Lung (tissue), 12 donors: Measurements from ENCODE around the gene APEX1. TPM values are rescaled to one million over a fixed set of nuclear protein-coding genes. Genes with fewer than 3 reads are reported as not detected.
"Not testable (repeated sequence)": the region's sequence is repeated elsewhere in the genome, so short reads cannot be mapped to it uniquely, and the experiment has no call there.

Experiments
- ATAC-seq: fragments of 200-7000 bp; cut with Tn5 transposase; one replicate; pipeline ENCODE4 v1.9.1; 2020; ENCODE audit warnings: moderate number of reproducible peaks; ENCODE audit not compliant: insufficient read depth, low FRiP score
- DNase-seq, 3 donors: peaks; one replicate each; pipeline ENCODE4 v3.0.0-alpha.2; 2013 to 2017
- H3K27ac ChIP-seq, 2 donors: one replicate each; pipeline ENCODE4 v1.5.1; 2013; ENCODE audit warnings: mild to moderate bottlenecking in 2 of 2, moderate library complexity in 2 of 2, control low read depth in 1 of 2, inconsistent platforms in 1 of 2, low read depth in 1 of 2, low read length in 1 of 2
- H3K27me3 ChIP-seq, 3 donors: one replicate each; pipeline ENCODE4 v1.5.1; 2013; ENCODE audit warnings: low read length in 2 of 3; ENCODE audit not compliant: control insufficient read depth in 3 of 3, insufficient read depth in 3 of 3
- H3K36me3 ChIP-seq, 4 donors: one replicate each; pipeline ENCODE4 v1.5.1; 2013; ENCODE audit warnings: low read length in 4 of 4, mild to moderate bottlenecking in 1 of 4, moderate library complexity in 1 of 4; ENCODE audit not compliant: control insufficient read depth in 4 of 4, insufficient read depth in 4 of 4
- H3K4me1 ChIP-seq, 5 donors: one replicate each; pipeline ENCODE4 v1.5.1; 2013; ENCODE audit warnings: low read length in 5 of 5, mild to moderate bottlenecking in 2 of 5, moderate library complexity in 1 of 5; ENCODE audit not compliant: control insufficient read depth in 5 of 5, insufficient read depth in 5 of 5
- H3K4me3 ChIP-seq: one replicate; pipeline ENCODE4 v1.5.1; 2013; ENCODE audit warnings: mild to moderate bottlenecking, control low read depth, moderate library complexity
- H3K9ac ChIP-seq, 2 donors: one replicate each; pipeline ENCODE4 v1.5.1; 2013; ENCODE audit warnings: low read length in 2 of 2, control low read depth in 1 of 2; ENCODE audit not compliant: insufficient read depth in 1 of 2
- H3K9me3 ChIP-seq, 4 donors: one replicate each; pipeline ENCODE4 v1.5.1; 2013; ENCODE audit warnings: low read length in 3 of 4, mild to moderate bottlenecking in 1 of 4, moderate library complexity in 1 of 4; ENCODE audit not compliant: control insufficient read depth in 4 of 4, insufficient read depth in 3 of 4
- CTCF ChIP-seq: IDR thresholded peaks from 2 replicates; pipeline ENCODE4 v1.5.1; 2012; ENCODE audit warnings: mild to moderate bottlenecking; ENCODE audit errors: control extremely low read depth, extremely low read depth
- WGBS, 2 donors: extraction: QIAGEN DNeasy Blood & Tissue Kit; methylation state at CpG; one replicate each; pipeline ENCODE4 v1.1.7; 2013; 5-methylcytosine and 5-hydroxymethylcytosine counted together
- polyA plus RNA-seq, 2 donors: library from polyadenylated mRNA; stranded (reverse); fragments of 200-250 nt; gene quantifications; one replicate each; pipeline ENCODE4 v1.2.1, GENCODE V29; 2013
- total RNA-seq, 2 donors: library from RNA; depleted of rRNA in 1 of 2; stranded (reverse); fragments of >200 nt in 1 of 2; gene quantifications; one replicate each; pipeline ENCODE4 v1.2.1, GENCODE V29; 2014 to 2021
- donor health status: control.
- donor health status: control.
- donor health status: Bipolar disorder and iron deficiency.
- donor health status: healthy.
- donor health status: DM: yes; HTN: yes; CAD: no.

The APEX1 gene
- total and polyA plus RNA-seq, 4 donors, result 66.2 to 159 (median 120) TPM

- WGBS, 2 donors, result 95% methylated on average over 5 of the region's 5 CpGs
- DNase-seq (no peak), ATAC-seq (no peak)
- Histone ChIP-seq H3K4me3 (no peak overlapping the region), H3K27me3 (no peaks in the 10 kb centered on the region), H3K9me3 (no peaks in the 10 kb centered on the region), H3K36me3 (peaks cover 40 to 45% (median 43%) of the 10 kb centered on the region in 4 donors), H3K27ac (no peak overlapping the region), H3K9ac (no peak overlapping the region), H3K4me1 (no peaks in the 10 kb centered on the region)
- TF ChIP-seq CTCF, result no peak
Observed at GRCh38 chr14:20446889-20447288, 8.1 kb upstream of the APEX1 start.

GRCh38 chr14:20452831-20453230 is 2.2 kb upstream of the APEX1 start:
- not testable (repeated sequence) for H3K9me3 ChIP-seq, H3K27ac ChIP-seq, H3K9ac ChIP-seq, H3K27me3 ChIP-seq, DNase-seq, ATAC-seq, H3K4me3 ChIP-seq
- WGBS, 2 donors, result 94% methylated on average over 8 of the region's 8 CpGs
- H3K4me1 ChIP-seq, result peaks cover 0 to 11% (median 5%) of the 10 kb centered on the region in 5 donors
- peaks cover 34 to 49% (median 39%) of the 10 kb centered on the region in 4 donors for H3K36me3 ChIP-seq

- Histone ChIP-seq H3K9me3 (no peaks in the 10 kb centered on the region), H3K27ac (peak overlapping the region; percentile 96), H3K27me3 (no peaks in the 10 kb centered on the region), H3K4me1 (peaks cover 0 to 20% (median 12%) of the 10 kb centered on the region in 5 donors), H3K4me3 (peak overlapping the region; percentile 74), H3K36me3 (peaks cover 20 to 39% (median 30%) of the 10 kb centered on the region in 4 donors), H3K9ac (peak overlapping the region; percentile 87 to 93)
- TF ChIP-seq CTCF, result no peak
- ATAC-seq, result peak; percentile 67
- peak in 1 of 3 donors; percentile 20 for DNase-seq
- 1% methylated on average over 39 of the region's 39 CpGs for WGBS, 2 donors
Observed at GRCh38 chr14:20455355-20456300, 602 bp downstream of the APEX1 start.

GRCh38 chr14:20456971-20457370 is 1.9 kb downstream of the APEX1 start:
- Histone ChIP-seq H3K9ac (peak overlapping the region in 1 of 2 donors; percentile 28), H3K4me3 (no peak overlapping the region), H3K36me3 (peaks cover 17 to 37% (median 27%) of the 10 kb centered on the region in 4 donors), H3K4me1 (peaks cover 0 to 22% (median 13%) of the 10 kb centered on the region in 5 donors), H3K27me3 (no peaks in the 10 kb centered on the region), H3K27ac (no peak overlapping the region), H3K9me3 (no peaks in the 10 kb centered on the region)
- no peak for TF ChIP-seq CTCF
- no peak for ATAC-seq
- no peak for DNase-seq
- 28 to 64% methylated on average over 13 of the region's 13 CpGs for WGBS, 2 donors
